AG04449 (cell line): ENCODE results near the gene SLC22A16.

Experiments
- CTCF ChIA-PET: fragments of 350-600 bp; formaldehyde crosslinking; extraction: SDS; loops from one replicate; lab custom pipeline; 2021; ENCODE audit warnings: antibody characterized with exemption; lab: Yijun Ruan, JAX
- POLR2A ChIA-PET: fragments of 400-600, 350-600 bp; formaldehyde crosslinking; extraction: SDS; loops from one replicate; lab custom pipeline; 2020; ENCODE audit warnings: antibody characterized with exemption, inconsistent platforms; lab: Yijun Ruan, JAX
- DNase-seq: peaks from one replicate; pipeline ENCODE4 v3.0.0-alpha.2; 2010; ENCODE audit warnings: low read depth, low spot score
- H3K4me3 ChIP-seq: 2 replicates; pipeline ENCODE4 v1.5.1; 2011; ENCODE audit warnings: low read depth, mild to moderate bottlenecking, control low read depth, low read length
- TF ChIP-seq, protein P1 (sequence below): IDR thresholded peaks from one replicate; pipeline ENCODE4 v1.5.1; 2011; ENCODE audit warnings: mild to moderate bottlenecking, moderate library complexity, low read length, control low read depth, inconsistent platforms; ENCODE audit not compliant: insufficient read depth; ENCODE audit errors: missing control alignments

The SLC22A16 gene

GRCh38 chr6:110485491-110485890 lies 9.1 kb upstream of the SLC22A16 start:
- no peak overlapping the region for H3K4me3 ChIP-seq
- TF ChIP-seq, protein P1, sequence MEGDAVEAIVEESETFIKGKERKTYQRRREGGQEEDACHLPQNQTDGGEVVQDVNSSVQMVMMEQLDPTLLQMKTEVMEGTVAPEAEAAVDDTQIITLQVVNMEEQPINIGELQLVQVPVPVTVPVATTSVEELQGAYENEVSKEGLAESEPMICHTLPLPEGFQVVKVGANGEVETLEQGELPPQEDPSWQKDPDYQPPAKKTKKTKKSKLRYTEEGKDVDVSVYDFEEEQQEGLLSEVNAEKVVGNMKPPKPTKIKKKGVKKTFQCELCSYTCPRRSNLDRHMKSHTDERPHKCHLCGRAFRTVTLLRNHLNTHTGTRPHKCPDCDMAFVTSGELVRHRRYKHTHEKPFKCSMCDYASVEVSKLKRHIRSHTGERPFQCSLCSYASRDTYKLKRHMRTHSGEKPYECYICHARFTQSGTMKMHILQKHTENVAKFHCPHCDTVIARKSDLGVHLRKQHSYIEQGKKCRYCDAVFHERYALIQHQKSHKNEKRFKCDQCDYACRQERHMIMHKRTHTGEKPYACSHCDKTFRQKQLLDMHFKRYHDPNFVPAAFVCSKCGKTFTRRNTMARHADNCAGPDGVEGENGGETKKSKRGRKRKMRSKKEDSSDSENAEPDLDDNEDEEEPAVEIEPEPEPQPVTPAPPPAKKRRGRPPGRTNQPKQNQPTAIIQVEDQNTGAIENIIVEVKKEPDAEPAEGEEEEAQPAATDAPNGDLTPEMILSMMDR: no peak
- no peak for DNase-seq
- ChIA-PET CTCF (no interaction called here), POLR2A (no interaction called here)

DNA sequence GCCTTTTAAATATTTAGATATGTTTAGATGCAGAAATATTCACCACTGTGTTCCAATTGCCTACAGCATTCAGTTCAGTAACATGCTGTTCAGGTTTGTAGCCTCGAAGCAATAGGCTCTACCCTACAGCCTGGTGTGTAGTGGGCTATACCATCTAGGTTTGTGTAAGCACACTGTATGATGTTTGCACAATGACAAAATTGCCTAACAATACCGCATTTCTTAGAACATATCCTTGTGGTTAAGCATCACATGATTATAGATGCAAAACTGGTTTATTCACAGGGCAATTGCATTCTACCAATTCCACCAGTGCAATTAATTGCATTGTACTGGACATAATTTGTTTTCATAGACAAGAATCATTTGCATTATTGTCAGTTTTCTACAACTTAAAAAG lies 7.9 kb upstream of the SLC22A16 start:
- H3K4me3 ChIP-seq: no peak overlapping the region
- TF ChIP-seq, protein P1: no peak
- ChIA-PET CTCF (no interaction called here), POLR2A (no interaction called here)
- DNase-seq: no peak

GRCh38 chr6:110482774-110483400 lies 6.5 kb upstream of the SLC22A16 start:
- CTCF ChIA-PET: interaction anchor here (1.0 kb wide), 1 partner anchor 45 kb away, joined by 3 read pairs; no protein-coding TSS in a partner anchor
- TF ChIP-seq, protein P1: no peak
- no peak for DNase-seq
- POLR2A ChIA-PET: no interaction called here
- no peak overlapping the region for H3K4me3 ChIP-seq

DNA sequence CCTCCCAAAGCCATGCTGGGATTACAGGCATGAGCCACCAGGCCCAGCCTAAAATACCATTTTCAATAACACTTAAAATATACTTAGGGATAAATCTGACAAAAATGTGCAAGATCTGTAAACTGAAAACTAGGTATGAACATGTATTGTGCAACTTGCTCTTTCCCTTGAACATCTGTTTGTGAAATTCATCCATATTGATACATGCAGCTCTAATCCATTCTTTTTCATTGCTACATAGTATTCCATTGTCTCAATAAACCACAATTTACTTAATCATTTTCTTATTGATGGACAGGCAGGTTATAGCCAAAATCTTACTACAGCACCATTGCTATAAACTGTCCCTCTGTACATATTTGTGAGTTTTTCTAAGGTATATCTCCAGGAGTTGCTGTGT lies 4.7 kb upstream of the SLC22A16 start:
- TF ChIP-seq, protein P1: no peak
- no peak overlapping the region for H3K4me3 ChIP-seq
- POLR2A ChIA-PET: no interaction called here
- CTCF ChIA-PET: no interaction called here
- no peak for DNase-seq

DNA sequence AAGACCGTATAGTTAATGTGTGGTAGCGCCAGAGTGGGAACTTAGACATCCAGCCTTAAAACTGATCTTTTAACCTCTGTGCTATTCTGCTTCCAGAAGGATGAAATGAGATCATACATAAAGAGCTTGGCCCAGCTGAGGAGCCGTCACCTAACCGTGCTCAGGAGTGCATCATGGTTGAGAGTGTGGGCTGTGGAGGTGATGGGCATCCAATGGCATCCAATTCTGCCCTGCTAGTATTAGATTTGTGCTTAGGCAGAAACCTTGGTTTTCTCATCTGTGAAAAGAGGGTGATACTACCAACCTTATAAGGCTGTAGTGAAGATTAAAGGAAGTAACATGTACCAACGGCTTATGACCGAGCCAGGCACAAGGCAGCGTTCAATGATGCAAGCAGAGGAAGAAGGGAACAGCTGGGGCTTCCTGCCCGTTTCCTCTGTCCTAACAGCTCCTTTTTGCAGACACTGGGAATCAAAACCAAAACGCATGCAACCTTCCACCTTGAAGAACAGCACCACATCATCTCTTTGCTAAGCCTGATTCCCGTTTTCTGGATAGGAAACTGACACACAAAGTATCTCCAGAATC lies 1.3 kb downstream of the SLC22A16 start:
- TF ChIP-seq, protein P1: no peak
- H3K4me3 ChIP-seq: no peak overlapping the region
- ChIA-PET POLR2A (no interaction called here), CTCF (interaction anchor here (0.7 kb wide), 1 partner anchor 1402 kb away, joined by 3 read pairs; no protein-coding TSS in a partner anchor)
- DNase-seq: no peak

DNA sequence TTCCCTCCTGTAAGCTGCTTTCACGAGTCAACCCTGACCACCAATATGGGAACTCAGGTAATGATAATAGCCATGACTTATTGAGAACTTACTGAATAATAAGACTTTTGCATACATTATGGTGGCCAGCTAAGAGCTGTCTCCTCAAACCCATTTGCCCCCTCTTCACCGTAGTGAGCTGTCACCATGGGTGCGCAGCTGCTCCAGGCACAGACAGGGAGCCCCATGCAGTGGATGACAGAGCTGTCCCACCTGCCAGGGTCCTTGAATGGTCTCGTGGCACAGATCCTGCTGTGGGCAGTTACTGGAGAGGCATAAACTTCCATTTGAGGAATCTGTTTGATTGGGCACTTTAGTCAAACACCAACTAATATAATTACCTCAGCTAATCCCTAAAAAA lies 1.9 kb downstream of the SLC22A16 start:
- POLR2A ChIA-PET: no interaction called here
- TF ChIP-seq, protein P1: no peak
- H3K4me3 ChIP-seq: no peak overlapping the region
- CTCF ChIA-PET: no interaction called here
- DNase-seq: no peak
